HCT116 (cell line): ENCODE data around the gene TAF6L. TPM values are rescaled to one million over a fixed set of nuclear protein-coding genes. Genes with fewer than 3 reads are reported as not detected.
A peak's percentile ranks its signal among the peaks of the same experiment; 100 is the strongest.

Source experiments
- ATAC-seq: fragments of 200-7000 bp; cut with Tn5 transposase; 2 replicates; pipeline ENCODE4 v1.9.1; 2020; ENCODE audit warnings: mild to moderate bottlenecking, moderate library complexity
- BruUV-seq: library from RNA; stranded (reverse); fragments of 400-500 nt; replicated peaks from 2 replicates; lab custom pipeline; 2021; lab: Mats Ljungman, UMichigan
- CTCF ChIA-PET: fragments of 300-600 bp; sonication (Branson Sonifier 250); formaldehyde crosslinking; loops from one replicate; lab custom pipeline; 2021; ENCODE audit warnings: antibody characterized with exemption; lab: Charles Lee
- POLR2A ChIA-PET: fragments of 300-600, 350-600 bp; sonication (Branson Sonifier 250); formaldehyde crosslinking; loops from one replicate; lab custom pipeline; 2021; ENCODE audit warnings: antibody characterized with exemption; lab: Charles Lee
- RAD21 ChIA-PET, 2 experiments: fragments of 300-600 bp; sonication (Branson Sonifier 250); formaldehyde crosslinking; loops; one replicate each; lab custom pipeline; 2023; ENCODE audit warnings: low total read pairs in 2 of 2; ENCODE audit not compliant: uncharacterized antibody in 2 of 2, unreplicated experiment in 2 of 2, low non-redundant PET in 1 of 2; lab: Charles Lee
- DNase-seq: peaks from one replicate; pipeline ENCODE4 v3.0.0-alpha.2; 2010; ENCODE audit warnings: low read depth, low spot score
- H2AFZ ChIP-seq: fragments of 200-600 bp; shearing (Covaris generic), sonication (generic); 2 replicates; pipeline ENCODE4 v1.6.1; 2017; ENCODE audit warnings: low read depth, mixed run types, mixed read lengths, antibody characterized with exemption, low read length; ENCODE audit not compliant: poor library complexity, severe bottlenecking
- H3K27ac ChIP-seq: 2 replicates; pipeline ENCODE4 v1.5.1; 2012; ENCODE audit warnings: low read depth, low read length
- H3K27me3 ChIP-seq: fragments of 200-600 bp; sonication (generic); 2 replicates; pipeline ENCODE4 v1.6.1; 2016; ENCODE audit warnings: mixed run types, low read length, mixed read lengths; ENCODE audit not compliant: insufficient read depth
- H3K36me3 ChIP-seq, 2 experiments: fragments of 200-500 bp in 1 of 2; fragments of 200-600 bp in 1 of 2; sonication (Bioruptor generic) in 1 of 2; sonication (generic) in 1 of 2; 2 replicates each; pipeline versions ENCODE4 v1.5.1 to v1.6.1; 2014 to 2016; ENCODE audit warnings: low read length in 2 of 2, inconsistent platforms in 1 of 2, mixed read lengths in 1 of 2, mixed run types in 1 of 2; ENCODE audit not compliant: insufficient read depth in 2 of 2, control insufficient read depth in 1 of 2
- H3K4me1 ChIP-seq, 2 experiments: fragments of 200-600 bp in 1 of 2; sonication (generic) in 1 of 2; 2 replicates each; pipeline versions ENCODE4 v1.5.1 to v1.6.1; 2012 to 2017; ENCODE audit warnings: low read length in 2 of 2, inconsistent platforms in 1 of 2, mild to moderate bottlenecking in 1 of 2, mixed read lengths in 1 of 2, mixed run types in 1 of 2, moderate library complexity in 1 of 2; ENCODE audit not compliant: insufficient read depth in 2 of 2, control insufficient read depth in 1 of 2
- H3K4me2 ChIP-seq: fragments of 200-600 bp; sonication (generic); 2 replicates; pipeline ENCODE4 v1.6.1; 2017; ENCODE audit warnings: mixed run types, low read length, mixed read lengths
- H3K4me3 ChIP-seq, 2 experiments: fragments of 200-600 bp in 1 of 2; sonication (generic) in 1 of 2; replicated peaks in 1 of 2; 2 replicates each; pipeline ENCODE4 v1.5.1; 2011 to 2016; ENCODE audit warnings: low read length in 2 of 2, control low read depth in 1 of 2, low read depth in 1 of 2, mild to moderate bottlenecking in 1 of 2, mixed read lengths in 1 of 2, mixed run types in 1 of 2
- H3K79me2 ChIP-seq: fragments of 200-600 bp; sonication (generic); 2 replicates; pipeline ENCODE4 v1.6.1; 2017; ENCODE audit warnings: mild to moderate bottlenecking, mixed run types, low read length, moderate library complexity, mixed read lengths; ENCODE audit not compliant: insufficient read depth
- H3K9ac ChIP-seq: fragments of 200-600 bp; sonication (generic); 2 replicates; pipeline ENCODE4 v1.6.1; 2016; ENCODE audit warnings: low read length, mixed read lengths
- H3K9me2 ChIP-seq: fragments of 200-600 bp; sonication (generic), shearing (Covaris generic); 2 replicates; pipeline ENCODE4 v1.6.1; 2017; ENCODE audit warnings: mixed run types, mild to moderate bottlenecking, moderate library complexity; ENCODE audit not compliant: insufficient read depth
- H3K9me3 ChIP-seq, 2 experiments: fragments of 200-500 bp in 1 of 2; fragments of 200-600 bp in 1 of 2; sonication (Bioruptor generic) in 1 of 2; sonication (generic) in 1 of 2; 2 replicates each; pipeline ENCODE4 v1.6.1; 2014 to 2017; ENCODE audit warnings: low read length in 2 of 2, mixed read lengths in 2 of 2, inconsistent platforms in 1 of 2, low read depth in 1 of 2, mild to moderate bottlenecking in 1 of 2, mixed run types in 1 of 2, moderate library complexity in 1 of 2; ENCODE audit not compliant: control insufficient read depth in 1 of 2, insufficient read depth in 1 of 2
- H4K20me1 ChIP-seq: fragments of 200-600 bp; sonication (generic), shearing (Covaris generic); 2 replicates; pipeline ENCODE4 v1.6.1; 2017; ENCODE audit warnings: mixed run types, mild to moderate bottlenecking, moderate library complexity; ENCODE audit not compliant: insufficient read depth
- EZH2 ChIP-seq: fragments of 200-600 bp; sonication (generic); IDR thresholded peaks from 2 replicates; pipeline ENCODE4 v1.6.1; 2017; ENCODE audit warnings: antibody characterized with exemption, mixed run types
- EZH2phosphoT487 ChIP-seq: fragments of 200-600 bp; IDR thresholded peaks from 2 replicates; pipeline ENCODE4 v1.6.1; 2018; ENCODE audit warnings: antibody characterized with exemption, borderline replicate concordance
- POLR2AphosphoS5 ChIP-seq: IDR thresholded peaks from 2 replicates; pipeline ENCODE4 v1.6.1; 2011; ENCODE audit warnings: mild to moderate bottlenecking, low read depth, low read length, moderate library complexity
- ZFX ChIP-seq: fragments of 450-650 bp; IDR thresholded peaks from 2 replicates; pipeline ENCODE4 v1.6.1; 2017
- intact Hi-C: fragments of 100-400 bp; cut with micrococcal nuclease; formaldehyde crosslinking; loops from 2 replicates; pipeline ENCODE4 v1.10.0; 2022
- total RNA-seq: library from RNA; stranded (reverse); gene quantifications from one replicate; pipeline ENCODE4 v1.2.1, GENCODE V29; 2021; ENCODE audit not compliant: unreplicated experiment
- TF ChIP-seq, protein P1 (sequence below): IDR thresholded peaks from 2 replicates; pipeline ENCODE4 v1.6.1; 2011; ENCODE audit warnings: mild to moderate bottlenecking, low read length, moderate library complexity; ENCODE audit not compliant: insufficient replicate concordance; ENCODE audit errors: extremely low read depth
- TF ChIP-seq, protein P2 (sequence below), 3 experiments: fragments of 200-600 bp in 1 of 3; sonication (generic) in 1 of 3; IDR thresholded peaks in 2 of 3; conservative IDR thresholded peaks in 1 of 3; 2 replicates each; pipeline ENCODE4 v1.5.1; 2012 to 2017; ENCODE audit warnings: low read depth in 2 of 3, low read length in 2 of 3, antibody characterized with exemption in 1 of 3, borderline replicate concordance in 1 of 3, control low read depth in 1 of 3, mild to moderate bottlenecking in 1 of 3, mixed read lengths in 1 of 3, mixed run types in 1 of 3, moderate library complexity in 1 of 3; ENCODE audit not compliant: insufficient read depth in 1 of 3
- TF ChIP-seq, protein P3 (sequence below): IDR thresholded peaks from 2 replicates; pipeline ENCODE4 v1.6.1; 2012; ENCODE audit warnings: low read depth

TAF6L gene
- total RNA-seq, 1 experiment from 2014 or later = 24.2 TPM

DNA sequence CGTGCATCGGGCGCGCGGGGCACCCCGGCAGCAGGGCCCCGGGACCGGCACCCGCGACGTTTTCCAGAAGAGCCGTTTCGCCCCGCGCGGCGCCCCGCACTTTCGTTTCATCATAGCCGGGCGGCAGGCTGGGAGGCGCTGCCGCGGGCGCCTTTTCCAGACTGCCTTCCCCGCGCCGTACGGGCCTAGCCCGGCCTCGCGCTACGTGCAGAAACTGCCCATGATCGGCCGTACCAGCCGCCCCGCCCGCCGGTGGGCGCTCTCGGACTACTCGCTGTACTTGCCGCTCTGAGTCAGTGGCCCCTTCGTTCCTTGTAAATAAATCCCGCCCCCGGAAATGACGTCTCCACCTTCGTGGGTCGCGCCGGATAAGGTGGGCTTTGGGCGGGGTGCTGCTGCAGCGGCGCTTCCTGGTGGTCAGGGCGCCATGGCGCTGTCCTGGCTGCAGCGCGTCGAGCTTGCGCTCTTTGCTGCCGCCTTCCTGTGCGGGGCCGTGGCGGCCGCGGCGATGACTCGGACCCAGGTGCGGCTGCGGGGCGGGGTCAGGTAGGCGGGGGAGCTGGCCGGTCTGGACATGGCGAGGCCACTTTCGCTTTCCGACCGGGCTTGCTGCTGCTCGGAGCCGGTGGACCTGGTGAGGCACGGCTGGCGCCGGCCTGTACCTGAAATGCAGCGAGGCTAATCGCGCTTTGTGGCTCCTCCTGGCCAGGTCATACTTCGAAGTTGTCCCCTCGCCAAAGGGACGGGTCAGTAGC lies 16.0 kb downstream of the TAF6L start, which contains the start of gene TMEM179B (continued):
- TF ChIP-seq, protein P1, sequence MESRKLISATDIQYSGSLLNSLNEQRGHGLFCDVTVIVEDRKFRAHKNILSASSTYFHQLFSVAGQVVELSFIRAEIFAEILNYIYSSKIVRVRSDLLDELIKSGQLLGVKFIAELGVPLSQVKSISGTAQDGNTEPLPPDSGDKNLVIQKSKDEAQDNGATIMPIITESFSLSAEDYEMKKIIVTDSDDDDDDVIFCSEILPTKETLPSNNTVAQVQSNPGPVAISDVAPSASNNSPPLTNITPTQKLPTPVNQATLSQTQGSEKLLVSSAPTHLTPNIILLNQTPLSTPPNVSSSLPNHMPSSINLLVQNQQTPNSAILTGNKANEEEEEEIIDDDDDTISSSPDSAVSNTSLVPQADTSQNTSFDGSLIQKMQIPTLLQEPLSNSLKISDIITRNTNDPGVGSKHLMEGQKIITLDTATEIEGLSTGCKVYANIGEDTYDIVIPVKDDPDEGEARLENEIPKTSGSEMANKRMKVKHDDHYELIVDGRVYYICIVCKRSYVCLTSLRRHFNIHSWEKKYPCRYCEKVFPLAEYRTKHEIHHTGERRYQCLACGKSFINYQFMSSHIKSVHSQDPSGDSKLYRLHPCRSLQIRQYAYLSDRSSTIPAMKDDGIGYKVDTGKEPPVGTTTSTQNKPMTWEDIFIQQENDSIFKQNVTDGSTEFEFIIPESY = peak; percentile 58
- TF ChIP-seq, all 23 proteins: peak for 7

DNA sequence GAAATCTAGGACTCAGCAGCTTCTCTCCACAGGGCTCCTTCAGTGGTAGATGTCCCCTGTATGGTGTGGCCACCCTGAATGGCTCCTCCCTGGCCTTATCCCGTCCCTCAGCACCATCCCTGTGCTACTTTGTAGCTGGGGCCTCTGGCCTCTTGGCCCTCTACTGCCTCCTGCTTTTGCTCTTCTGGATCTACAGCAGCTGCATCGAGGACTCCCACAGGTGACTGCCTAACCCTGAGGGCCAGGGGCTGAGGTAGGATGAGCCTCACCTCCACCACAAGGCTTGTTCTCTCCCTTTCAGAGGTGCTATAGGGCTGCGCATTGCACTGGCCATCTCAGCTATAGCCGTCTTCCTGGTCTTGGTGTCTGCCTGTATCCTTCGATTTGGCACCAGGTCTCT lies 17.8 kb downstream of the TAF6L start:
- no peaks in the 10 kb centered on the region for H3K9me3 ChIP-seq
- no TSS peak for BruUV-seq
- no peak overlapping the region for H2AFZ ChIP-seq
- H3K9me2 ChIP-seq = no peaks in the 10 kb centered on the region
- H3K4me2 ChIP-seq = peak overlapping the region; percentile 91
- no peak for TF ChIP-seq EZH2
- TF ChIP-seq POLR2AphosphoS5 = 0 out of 2 replicates have a peak, but pooled peaks have one; percentile 31
- TF ChIP-seq EZH2phosphoT487 = no peak
- no peak for TF ChIP-seq ZFX
- TF ChIP-seq, protein P2, sequence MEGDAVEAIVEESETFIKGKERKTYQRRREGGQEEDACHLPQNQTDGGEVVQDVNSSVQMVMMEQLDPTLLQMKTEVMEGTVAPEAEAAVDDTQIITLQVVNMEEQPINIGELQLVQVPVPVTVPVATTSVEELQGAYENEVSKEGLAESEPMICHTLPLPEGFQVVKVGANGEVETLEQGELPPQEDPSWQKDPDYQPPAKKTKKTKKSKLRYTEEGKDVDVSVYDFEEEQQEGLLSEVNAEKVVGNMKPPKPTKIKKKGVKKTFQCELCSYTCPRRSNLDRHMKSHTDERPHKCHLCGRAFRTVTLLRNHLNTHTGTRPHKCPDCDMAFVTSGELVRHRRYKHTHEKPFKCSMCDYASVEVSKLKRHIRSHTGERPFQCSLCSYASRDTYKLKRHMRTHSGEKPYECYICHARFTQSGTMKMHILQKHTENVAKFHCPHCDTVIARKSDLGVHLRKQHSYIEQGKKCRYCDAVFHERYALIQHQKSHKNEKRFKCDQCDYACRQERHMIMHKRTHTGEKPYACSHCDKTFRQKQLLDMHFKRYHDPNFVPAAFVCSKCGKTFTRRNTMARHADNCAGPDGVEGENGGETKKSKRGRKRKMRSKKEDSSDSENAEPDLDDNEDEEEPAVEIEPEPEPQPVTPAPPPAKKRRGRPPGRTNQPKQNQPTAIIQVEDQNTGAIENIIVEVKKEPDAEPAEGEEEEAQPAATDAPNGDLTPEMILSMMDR (IDR thresholded peaks at IDR 0.05 in 2 of 3, conservative IDR thresholded peaks at IDR 0.05 in 1 of 3; ENCODE audit: borderline replicate concordance in 1 of 3, insufficient read depth in 1 of 3, low read depth in 2 of 3, low read length in 2 of 3) = peak in 2 of 3 experiments; percentile 15 to 38; a peak in 2 of 6 replicates
- TF ChIP-seq, protein P3, sequence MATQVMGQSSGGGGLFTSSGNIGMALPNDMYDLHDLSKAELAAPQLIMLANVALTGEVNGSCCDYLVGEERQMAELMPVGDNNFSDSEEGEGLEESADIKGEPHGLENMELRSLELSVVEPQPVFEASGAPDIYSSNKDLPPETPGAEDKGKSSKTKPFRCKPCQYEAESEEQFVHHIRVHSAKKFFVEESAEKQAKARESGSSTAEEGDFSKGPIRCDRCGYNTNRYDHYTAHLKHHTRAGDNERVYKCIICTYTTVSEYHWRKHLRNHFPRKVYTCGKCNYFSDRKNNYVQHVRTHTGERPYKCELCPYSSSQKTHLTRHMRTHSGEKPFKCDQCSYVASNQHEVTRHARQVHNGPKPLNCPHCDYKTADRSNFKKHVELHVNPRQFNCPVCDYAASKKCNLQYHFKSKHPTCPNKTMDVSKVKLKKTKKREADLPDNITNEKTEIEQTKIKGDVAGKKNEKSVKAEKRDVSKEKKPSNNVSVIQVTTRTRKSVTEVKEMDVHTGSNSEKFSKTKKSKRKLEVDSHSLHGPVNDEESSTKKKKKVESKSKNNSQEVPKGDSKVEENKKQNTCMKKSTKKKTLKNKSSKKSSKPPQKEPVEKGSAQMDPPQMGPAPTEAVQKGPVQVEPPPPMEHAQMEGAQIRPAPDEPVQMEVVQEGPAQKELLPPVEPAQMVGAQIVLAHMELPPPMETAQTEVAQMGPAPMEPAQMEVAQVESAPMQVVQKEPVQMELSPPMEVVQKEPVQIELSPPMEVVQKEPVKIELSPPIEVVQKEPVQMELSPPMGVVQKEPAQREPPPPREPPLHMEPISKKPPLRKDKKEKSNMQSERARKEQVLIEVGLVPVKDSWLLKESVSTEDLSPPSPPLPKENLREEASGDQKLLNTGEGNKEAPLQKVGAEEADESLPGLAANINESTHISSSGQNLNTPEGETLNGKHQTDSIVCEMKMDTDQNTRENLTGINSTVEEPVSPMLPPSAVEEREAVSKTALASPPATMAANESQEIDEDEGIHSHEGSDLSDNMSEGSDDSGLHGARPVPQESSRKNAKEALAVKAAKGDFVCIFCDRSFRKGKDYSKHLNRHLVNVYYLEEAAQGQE = no peak
- H3K36me3 ChIP-seq = peaks cover 11 to 34% of the 10 kb centered on the region in 2 experiments; a peak in 2 of 4 replicates
- H3K9ac ChIP-seq = peak overlapping the region; percentile 86
- CTCF ChIA-PET = interaction anchor here (1.4 kb wide), 1 partner anchor 394 kb away, joined by 4 read pairs; no protein-coding TSS in a partner anchor
- H3K4me3 ChIP-seq = peak overlapping the region; percentile 19 to 80; a peak in 2 of 4 replicates
- ATAC-seq (no peak), DNase-seq (no peak)
- no peaks in the 10 kb centered on the region for H4K20me1 ChIP-seq
- RAD21 ChIA-PET = no interaction called here
- H3K79me2 ChIP-seq = peaks cover 51% of the 10 kb centered on the region
- H3K4me1 ChIP-seq = peaks cover 26 to 47% of the 10 kb centered on the region in 2 experiments; a peak in 3 of 4 replicates
- POLR2A ChIA-PET = interaction anchor here (6.1 kb wide), 1 partner anchor 51 kb away, joined by 82 read pairs; the partner anchor contains the start of gene WDR74
- peak overlapping the region; percentile 96 for H3K27ac ChIP-seq
- intact Hi-C loops = loop anchor here (1.0 to 5.0 kb wide), 3 partner anchors 51 to 117 kb away; partner anchors contain the start of genes LBHD1, SLC3A2 and UQCC3
- no peaks in the 10 kb centered on the region for H3K27me3 ChIP-seq
